Measurements from ENCODE around the gene KLRG1.

Gene KLRG1

GRCh38 chr12:8956772-8957171 is 32.6 kb upstream of the KLRG1 start:
- DNase-seq (ENCODE audit: low read depth, low spot score) = no peak
- in situ Hi-C loops (cut with HindIII; ENCODE audit: low sequenced_read_pairs) = no loop called here
- H3K4me3 ChIP-seq (ENCODE audit: low read depth, low read length) = no peak overlapping the region
- no peak for TF ChIP-seq CTCF (IDR thresholded peaks at IDR 0.05; ENCODE audit: low read depth, low read length)

DNA sequence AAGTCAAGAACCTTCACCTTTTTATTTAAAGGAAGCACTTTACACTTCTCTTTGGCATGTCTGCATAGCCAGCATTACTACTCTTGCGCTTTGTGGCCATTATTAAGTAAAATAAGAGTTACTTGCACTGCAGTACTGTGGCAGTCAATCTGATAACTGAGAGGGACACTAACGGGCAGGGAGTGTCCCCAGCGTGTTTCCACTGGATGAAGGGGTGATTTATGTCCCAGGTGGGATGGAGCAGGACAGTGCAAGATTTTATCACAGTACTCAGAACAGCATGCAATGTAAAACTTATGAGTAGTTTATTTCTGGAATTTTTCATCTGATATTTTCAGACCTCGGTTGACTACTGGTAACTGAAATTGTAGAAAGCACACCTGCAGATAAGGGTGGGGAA is 31.8 kb upstream of the KLRG1 start:
- no peak for DNase-seq (ENCODE audit: low read depth, low spot score)
- in situ Hi-C loops (cut with HindIII; ENCODE audit: low sequenced_read_pairs) = no loop called here
- TF ChIP-seq CTCF (IDR thresholded peaks at IDR 0.05; ENCODE audit: low read depth, low read length) = no peak
- no peak overlapping the region for H3K4me3 ChIP-seq (ENCODE audit: low read depth, low read length)

DNA sequence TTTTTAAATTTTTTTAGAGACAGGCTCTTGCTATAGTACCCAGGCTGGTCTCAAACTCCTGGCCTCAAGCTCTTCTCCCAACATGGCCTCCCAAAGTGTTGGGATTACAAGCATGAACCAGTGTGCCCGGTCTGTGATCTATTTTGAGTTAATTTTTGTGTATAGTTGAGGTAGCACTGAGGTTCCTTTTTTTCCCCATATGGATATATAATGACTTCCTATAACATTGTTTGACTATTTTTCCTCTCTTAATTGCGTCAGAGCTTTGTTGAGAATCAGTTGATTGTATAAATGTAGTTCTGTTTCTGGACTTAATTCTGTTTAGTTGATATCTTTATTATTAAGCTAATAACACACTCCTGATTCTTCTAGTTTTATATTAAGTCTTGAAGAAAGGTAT is 31.3 kb upstream of the KLRG1 start:
- in situ Hi-C loops (cut with HindIII; ENCODE audit: low sequenced_read_pairs) = no loop called here
- no peak for TF ChIP-seq CTCF (IDR thresholded peaks at IDR 0.05; ENCODE audit: low read depth, low read length)
- no peak for DNase-seq (ENCODE audit: low read depth, low spot score)
- no peak overlapping the region for H3K4me3 ChIP-seq (ENCODE audit: low read depth, low read length)

GRCh38 chr12:8960176-8960575 is 29.2 kb upstream of the KLRG1 start:
- TF ChIP-seq CTCF (IDR thresholded peaks at IDR 0.05; ENCODE audit: low read depth, low read length) = no peak
- no peak for DNase-seq (ENCODE audit: low read depth, low spot score)
- in situ Hi-C loops (cut with HindIII; ENCODE audit: low sequenced_read_pairs) = no loop called here
- no peak overlapping the region for H3K4me3 ChIP-seq (ENCODE audit: low read depth, low read length)

DNA sequence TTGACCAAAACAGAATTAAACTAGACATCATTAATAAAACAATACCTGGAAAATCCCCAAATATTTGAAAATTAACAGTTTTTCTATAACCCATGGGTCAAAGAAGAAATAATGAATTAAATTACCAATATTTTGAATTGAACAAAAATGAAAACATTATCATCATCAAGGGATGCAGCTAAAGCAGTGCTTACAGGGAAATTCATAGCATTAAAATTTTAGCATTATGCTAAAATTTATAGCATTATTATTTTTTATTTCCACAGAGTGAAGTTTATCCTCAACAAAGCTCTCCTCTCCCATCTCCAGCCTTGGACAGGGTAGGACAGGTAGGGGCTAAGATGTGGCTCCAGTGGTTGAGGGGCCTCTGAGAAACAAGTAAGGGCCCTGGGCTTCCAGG is 20.6 kb upstream of the KLRG1 start:
- no peak for TF ChIP-seq CTCF (IDR thresholded peaks at IDR 0.05; ENCODE audit: low read depth, low read length)
- DNase-seq (ENCODE audit: low read depth, low spot score) = no peak
- H3K4me3 ChIP-seq (ENCODE audit: low read depth, low read length) = no peak overlapping the region
- in situ Hi-C loops (cut with HindIII; ENCODE audit: low sequenced_read_pairs) = no loop called here

DNA sequence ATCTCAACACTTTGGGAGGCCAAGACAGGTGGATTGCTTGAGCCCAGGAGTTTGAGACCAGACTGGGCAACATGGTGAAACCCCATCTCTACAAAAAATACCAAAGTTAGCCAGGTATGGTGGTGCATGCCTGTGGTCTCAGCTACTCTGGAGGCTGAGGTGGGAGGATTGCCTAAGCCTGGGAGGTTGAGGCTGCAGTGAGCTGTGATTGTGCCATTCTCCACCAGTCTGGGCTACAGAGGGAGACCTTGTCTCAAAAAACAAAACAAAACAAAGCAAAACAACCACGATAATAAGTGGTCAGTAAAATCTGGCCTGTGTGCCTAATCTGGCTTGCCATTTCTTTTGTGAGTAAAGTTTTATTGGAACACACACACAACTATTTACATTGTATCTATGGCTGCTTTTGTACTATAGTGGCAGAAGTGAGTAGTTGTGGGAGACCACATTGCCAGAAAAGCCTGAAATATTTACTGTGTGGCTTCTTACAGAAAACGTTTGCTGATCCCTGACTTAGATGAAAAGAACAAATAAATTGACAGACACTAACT is 19.4 kb upstream of the KLRG1 start:
- DNase-seq (ENCODE audit: low read depth, low spot score) = no peak
- in situ Hi-C loops (cut with HindIII; ENCODE audit: low sequenced_read_pairs) = no loop called here
- no peak for TF ChIP-seq CTCF (IDR thresholded peaks at IDR 0.05; ENCODE audit: low read depth, low read length)
- no peak overlapping the region for H3K4me3 ChIP-seq (ENCODE audit: low read depth, low read length)

DNA sequence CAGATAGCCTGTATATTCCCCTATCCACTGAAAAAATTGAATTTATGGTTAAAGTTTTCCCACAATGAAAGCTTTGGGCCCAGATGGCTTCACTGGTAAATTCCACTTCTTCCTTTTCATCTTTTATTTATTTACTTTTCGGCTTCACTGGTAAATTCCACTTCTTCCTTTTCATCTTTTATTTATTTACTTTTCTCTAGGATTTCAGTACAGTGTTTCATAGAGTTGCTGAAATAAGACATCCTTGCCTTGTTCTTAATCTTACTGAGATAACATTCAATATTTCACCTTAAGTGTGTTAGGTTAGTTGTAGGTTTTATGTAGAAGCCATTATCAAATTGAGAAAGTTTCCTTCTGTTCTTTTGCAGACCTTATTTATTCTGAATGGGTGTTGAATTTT is 18.9 kb upstream of the KLRG1 start:
- no peak overlapping the region for H3K4me3 ChIP-seq (ENCODE audit: low read depth, low read length)
- in situ Hi-C loops (cut with HindIII; ENCODE audit: low sequenced_read_pairs) = no loop called here
- no peak for TF ChIP-seq CTCF (IDR thresholded peaks at IDR 0.05; ENCODE audit: low read depth, low read length)
- DNase-seq (ENCODE audit: low read depth, low spot score) = peak; percentile 4
